ENCODE results near the gene UGT2B17. TPM values are rescaled to one million over a fixed set of nuclear protein-coding genes. Genes with fewer than 3 reads are reported as not detected.

UGT2B17 gene
- polyA plus RNA-seq, 1 donor from 2014 or later = not detected

- Histone ChIP-seq H3K79me2 (replicated peaks; ENCODE audit: insufficient read depth, low read length) (no peaks in the 10 kb centered on the region), H3K27me3 (ENCODE audit: insufficient read depth, low read depth, low read length) (no peaks in the 10 kb centered on the region), H3K9ac (ENCODE audit: low read length) (no peak overlapping the region), H3F3A (ENCODE audit: insufficient read depth, low read length, poor library complexity, severe bottlenecking) (no peaks in the 10 kb centered on the region), H3K4me2 (ENCODE audit: low read length) (no peak overlapping the region), H3K36me3 (ENCODE audit: insufficient read depth, low read length) (no peaks in the 10 kb centered on the region), H3K9me2 (ENCODE audit: insufficient read depth, low read length) (no peaks in the 10 kb centered on the region), H3K27ac (ENCODE audit: low read length) (no peak overlapping the region), H3K9me3 (ENCODE audit: low read length) (no peaks in the 10 kb centered on the region), H4K20me1 (ENCODE audit: insufficient read depth) (no peaks in the 10 kb centered on the region), H2AFZ (ENCODE audit: low read depth, low read length) (no peak overlapping the region), H3K4me3 (ENCODE audit: low read length) (no peak overlapping the region)
- no peak for TF ChIP-seq POLR2AphosphoS5 (IDR thresholded peaks at IDR 0.05)
- TF ChIP-seq EZH2 (IDR thresholded peaks at IDR 0.05; ENCODE audit: borderline replicate concordance, insufficient read depth, low read length, poor library complexity, severe bottlenecking) = no peak
- no peak for TF ChIP-seq EP300 (conservative IDR thresholded peaks at IDR 0.05; ENCODE audit: poor library complexity, severe bottlenecking)
- TF ChIP-seq MXI1 (conservative IDR thresholded peaks at IDR 0.05; ENCODE audit: poor library complexity, severe bottlenecking) = no peak
- no peak for TF ChIP-seq CTCF (IDR thresholded peaks at IDR 0.05; ENCODE audit: poor library complexity, severe bottlenecking)
- no peak for TF ChIP-seq SMC3 (conservative IDR thresholded peaks at IDR 0.05; ENCODE audit: poor library complexity)
- TF ChIP-seq REST (IDR thresholded peaks at IDR 0.05; ENCODE audit: borderline replicate concordance) = no peak
- TF ChIP-seq RAD21 (conservative IDR thresholded peaks at IDR 0.05) = no peak
- TF ChIP-seq TAF1 (IDR thresholded peaks at IDR 0.05; ENCODE audit: low read depth) = no peak
Observed at GRCh38 chr4:68591204-68591603, 15.1 kb upstream of the UGT2B17 start.

GRCh38 chr4:68589790-68590189, 13.7 kb upstream of the UGT2B17 start:
- Histone ChIP-seq H3K27me3 (ENCODE audit: insufficient read depth, low read depth, low read length) (no peaks in the 10 kb centered on the region), H3K79me2 (replicated peaks; ENCODE audit: insufficient read depth, low read length) (no peaks in the 10 kb centered on the region), H3K27ac (ENCODE audit: low read length) (no peak overlapping the region)

More at GRCh38 chr4:68589790-68590189, 13.7 kb upstream of the UGT2B17 start:
- no peak overlapping the region for H3K9ac ChIP-seq (ENCODE audit: low read length)
- no peak overlapping the region for H2AFZ ChIP-seq (ENCODE audit: low read depth, low read length)
- TF ChIP-seq MXI1 (conservative IDR thresholded peaks at IDR 0.05; ENCODE audit: poor library complexity, severe bottlenecking) = no peak
- no peak for TF ChIP-seq RAD21 (conservative IDR thresholded peaks at IDR 0.05)
- no peak for TF ChIP-seq POLR2AphosphoS5 (IDR thresholded peaks at IDR 0.05)
- no peak for TF ChIP-seq EZH2 (IDR thresholded peaks at IDR 0.05; ENCODE audit: borderline replicate concordance, insufficient read depth, low read length, poor library complexity, severe bottlenecking)
- TF ChIP-seq EP300 (conservative IDR thresholded peaks at IDR 0.05; ENCODE audit: poor library complexity, severe bottlenecking) = no peak
- no peak for TF ChIP-seq CTCF (IDR thresholded peaks at IDR 0.05; ENCODE audit: poor library complexity, severe bottlenecking)
- no peak for TF ChIP-seq SMC3 (conservative IDR thresholded peaks at IDR 0.05; ENCODE audit: poor library complexity)
- TF ChIP-seq TAF1 (IDR thresholded peaks at IDR 0.05; ENCODE audit: low read depth) = no peak
- TF ChIP-seq REST (IDR thresholded peaks at IDR 0.05; ENCODE audit: borderline replicate concordance) = no peak
- H3K9me2 ChIP-seq (ENCODE audit: insufficient read depth, low read length) = no peaks in the 10 kb centered on the region
- no peaks in the 10 kb centered on the region for H4K20me1 ChIP-seq (ENCODE audit: insufficient read depth)
- H3K36me3 ChIP-seq (ENCODE audit: insufficient read depth, low read length) = no peaks in the 10 kb centered on the region
- H3F3A ChIP-seq (ENCODE audit: insufficient read depth, low read length, poor library complexity, severe bottlenecking) = no peaks in the 10 kb centered on the region
- no peaks in the 10 kb centered on the region for H3K9me3 ChIP-seq (ENCODE audit: low read length)
- no peak overlapping the region for H3K4me3 ChIP-seq (ENCODE audit: low read length)
- H3K4me2 ChIP-seq (ENCODE audit: low read length) = no peak overlapping the region

Measured in neural cell (in vitro differentiated cells).